Measurements from ENCODE around the gene NCKAP5.

NCKAP5 gene

DNA sequence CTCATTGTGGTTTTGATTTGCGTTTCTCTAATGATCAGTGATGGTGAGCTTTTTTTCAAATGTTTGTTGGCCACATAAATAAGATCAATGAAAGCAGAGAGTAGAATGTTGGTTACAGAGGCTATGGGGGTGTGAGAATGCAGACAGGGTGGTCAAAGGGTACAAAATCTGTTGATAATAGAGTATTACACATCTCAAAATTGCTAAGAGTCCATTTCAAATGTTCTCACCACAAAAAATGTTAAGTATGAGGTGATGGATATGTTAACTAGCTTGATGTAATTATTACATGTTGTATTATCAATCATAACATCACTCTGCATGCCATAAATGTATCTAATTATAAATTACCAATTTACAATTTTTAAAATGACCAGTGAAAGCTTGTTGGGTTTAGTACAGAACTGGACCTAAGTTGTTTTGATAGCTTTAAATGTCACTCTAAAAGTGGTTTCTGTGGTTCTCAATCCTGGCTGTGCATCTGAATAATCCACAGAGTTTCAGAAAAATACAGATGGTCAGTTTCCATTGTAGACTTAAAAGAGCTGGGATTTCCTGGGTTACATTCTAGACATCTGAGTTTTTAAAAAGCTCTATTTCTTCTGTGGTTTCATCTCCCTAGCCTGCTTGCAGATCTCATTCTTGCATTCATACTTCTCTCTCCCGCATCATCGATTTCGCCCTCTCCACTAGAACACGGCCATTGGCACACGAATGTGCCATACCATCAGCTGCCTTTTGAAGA is 612.2 kb downstream of the NCKAP5 start:
- no peaks in the 10 kb centered on the region for H3K9me3 ChIP-seq (ENCODE audit: insufficient read depth, low read depth, low read length)
- H3K4me3 ChIP-seq (ENCODE audit: low read length) = no peak overlapping the region
- no peak overlapping the region for H3K9ac ChIP-seq (ENCODE audit: low read depth, low read length)
- H3K27me3 ChIP-seq (ENCODE audit: insufficient read depth, low read length) = no peaks in the 10 kb centered on the region
- 0 out of 2 replicates have a peak, but pooled peaks cover 5% of the 10 kb centered on the region for H3K4me1 ChIP-seq (ENCODE audit: insufficient read depth, low read length)
- 97% methylated on average over 6 of the region's 6 CpGs for WGBS
- H3K27ac ChIP-seq (ENCODE audit: low read depth, low read length) = no peak overlapping the region
- H3K36me3 ChIP-seq (ENCODE audit: insufficient read depth, low read length) = no peaks in the 10 kb centered on the region

- no peak overlapping the region for H3K9ac ChIP-seq (ENCODE audit: low read depth, low read length)
- 95% methylated on average over 1 of the region's 1 CpG for WGBS
- H3K9me3 ChIP-seq (ENCODE audit: insufficient read depth, low read depth, low read length) = no peaks in the 10 kb centered on the region
- H3K36me3 ChIP-seq (ENCODE audit: insufficient read depth, low read length) = no peaks in the 10 kb centered on the region
- H3K27ac ChIP-seq (ENCODE audit: low read depth, low read length) = no peak overlapping the region
- H3K4me1 ChIP-seq (ENCODE audit: insufficient read depth, low read length) = 0 out of 2 replicates have a peak, but pooled peaks cover 5% of the 10 kb centered on the region
- H3K4me3 ChIP-seq (ENCODE audit: low read length) = no peak overlapping the region
- no peaks in the 10 kb centered on the region for H3K27me3 ChIP-seq (ENCODE audit: insufficient read depth, low read length)
Measured at GRCh38 chr2:132953771-132954170, 614.5 kb downstream of the NCKAP5 start.

- Histone ChIP-seq H3K27ac (ENCODE audit: low read depth, low read length) (no peak overlapping the region), H3K27me3 (ENCODE audit: insufficient read depth, low read length) (no peaks in the 10 kb centered on the region), H3K36me3 (ENCODE audit: insufficient read depth, low read length) (no peaks in the 10 kb centered on the region), H3K9me3 (ENCODE audit: insufficient read depth, low read depth, low read length) (no peaks in the 10 kb centered on the region), H3K9ac (ENCODE audit: low read depth, low read length) (no peak overlapping the region), H3K4me1 (ENCODE audit: insufficient read depth, low read length) (0 out of 2 replicates have a peak, but pooled peaks cover 5% of the 10 kb centered on the region), H3K4me3 (ENCODE audit: low read length) (no peak overlapping the region)
- 78% methylated on average over 7 of the region's 8 CpGs for whole genome bisulfite sequencing
Measured at GRCh38 chr2:132951008-132951714, 617.1 kb downstream of the NCKAP5 start.

GRCh38 chr2:132949108-132949507 is 619.2 kb downstream of the NCKAP5 start:
- Histone ChIP-seq H3K9me3 (ENCODE audit: insufficient read depth, low read depth, low read length) (no peaks in the 10 kb centered on the region), H3K4me1 (ENCODE audit: insufficient read depth, low read length) (0 out of 2 replicates have a peak, but pooled peaks cover 5% of the 10 kb centered on the region), H3K36me3 (ENCODE audit: insufficient read depth, low read length) (no peaks in the 10 kb centered on the region), H3K27ac (ENCODE audit: low read depth, low read length) (no peak overlapping the region), H3K4me3 (ENCODE audit: low read length) (no peak overlapping the region), H3K27me3 (ENCODE audit: insufficient read depth, low read length) (no peaks in the 10 kb centered on the region), H3K9ac (ENCODE audit: low read depth, low read length) (no peak overlapping the region)
- 88% methylated on average over 3 of the region's 3 CpGs for WGBS

DNA sequence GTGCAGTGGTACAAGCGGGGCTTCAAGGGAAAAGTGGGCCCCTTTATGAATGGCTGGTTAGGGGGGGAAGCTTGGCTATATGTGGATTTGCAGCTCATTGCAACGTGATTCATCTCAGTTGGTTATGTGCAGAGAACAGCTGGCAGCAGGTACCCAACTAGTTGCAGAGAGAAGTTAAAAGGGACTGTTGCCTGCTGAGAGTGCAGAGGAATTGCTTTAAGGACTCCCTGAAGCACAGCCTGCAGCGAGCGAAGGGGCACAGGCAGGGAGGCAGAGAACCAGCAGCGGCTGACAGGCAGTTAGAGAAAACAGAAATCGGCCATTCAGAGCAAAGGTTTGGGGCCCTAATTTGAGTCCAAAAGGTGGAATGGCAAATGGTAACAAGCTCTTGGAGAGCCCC is 620.1 kb downstream of the NCKAP5 start:
- Histone ChIP-seq H3K4me1 (ENCODE audit: insufficient read depth, low read length) (0 out of 2 replicates have a peak, but pooled peaks cover 5% of the 10 kb centered on the region), H3K9me3 (ENCODE audit: insufficient read depth, low read depth, low read length) (no peaks in the 10 kb centered on the region), H3K9ac (ENCODE audit: low read depth, low read length) (no peak overlapping the region), H3K27ac (ENCODE audit: low read depth, low read length) (no peak overlapping the region), H3K4me3 (ENCODE audit: low read length) (no peak overlapping the region), H3K27me3 (ENCODE audit: insufficient read depth, low read length) (no peaks in the 10 kb centered on the region), H3K36me3 (ENCODE audit: insufficient read depth, low read length) (no peaks in the 10 kb centered on the region)
- WGBS = 85% methylated on average over 6 of the region's 6 CpGs

DNA sequence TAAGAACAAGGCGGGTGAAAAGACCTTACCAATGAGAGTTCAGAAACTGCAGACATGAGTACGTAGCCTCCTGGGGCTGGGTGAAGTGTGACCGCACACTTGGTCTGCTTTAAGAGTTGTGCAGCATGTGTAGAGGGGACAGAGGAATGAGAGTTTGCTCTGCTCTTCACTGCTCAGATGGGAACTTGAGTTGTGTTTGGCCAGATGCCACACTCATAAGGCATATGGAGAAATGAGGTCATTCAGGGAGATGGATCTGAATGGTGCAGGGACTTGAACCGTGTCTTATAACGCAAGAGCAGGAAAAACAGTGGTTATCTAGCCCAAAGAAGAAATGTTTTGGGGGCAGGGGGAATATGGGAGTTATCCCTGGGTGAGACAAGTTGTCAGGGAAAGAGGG is 624.4 kb downstream of the NCKAP5 start:
- H3K9me3 ChIP-seq (ENCODE audit: insufficient read depth, low read depth, low read length) = no peaks in the 10 kb centered on the region
- H3K4me3 ChIP-seq (ENCODE audit: low read length) = no peak overlapping the region
- no peaks in the 10 kb centered on the region for H3K36me3 ChIP-seq (ENCODE audit: insufficient read depth, low read length)
- H3K9ac ChIP-seq (ENCODE audit: low read depth, low read length) = no peak overlapping the region
- H3K27ac ChIP-seq (ENCODE audit: low read depth, low read length) = no peak overlapping the region
- 91% methylated on average over 5 of the region's 5 CpGs for WGBS
- no peaks in the 10 kb centered on the region for H3K27me3 ChIP-seq (ENCODE audit: insufficient read depth, low read length)
- H3K4me1 ChIP-seq (ENCODE audit: insufficient read depth, low read length) = no peaks in the 10 kb centered on the region

- Histone ChIP-seq H3K4me1 (ENCODE audit: insufficient read depth, low read length) (no peaks in the 10 kb centered on the region), H3K4me3 (ENCODE audit: low read length) (no peak overlapping the region)
- 94% methylated on average over 3 of the region's 4 CpGs for WGBS
Measured at GRCh38 chr2:132941296-132942020, 626.8 kb downstream of the NCKAP5 start.

DNA sequence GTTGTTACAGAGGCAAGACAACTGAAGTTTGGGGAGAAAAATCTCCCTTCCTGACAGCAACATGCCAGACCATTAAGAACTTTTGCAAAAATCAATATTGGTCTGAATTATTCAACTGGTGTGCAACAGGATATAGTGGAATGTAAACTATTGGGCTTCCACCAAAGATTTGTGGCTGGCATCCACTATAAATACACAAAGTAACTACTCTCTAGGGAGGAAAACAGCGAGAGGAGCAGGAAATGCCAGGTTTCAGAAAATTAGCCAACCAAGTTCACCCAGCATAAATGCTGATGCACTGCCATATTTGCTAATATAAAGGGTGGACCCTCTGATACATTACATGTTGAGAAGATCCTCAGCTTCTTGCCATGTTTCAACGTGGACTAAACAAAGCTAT is 630.6 kb downstream of the NCKAP5 start:
- H3K27me3 ChIP-seq (ENCODE audit: insufficient read depth, low read length) = no peaks in the 10 kb centered on the region
- H3K9me3 ChIP-seq (ENCODE audit: insufficient read depth, low read depth, low read length) = no peaks in the 10 kb centered on the region
- H3K4me1 ChIP-seq (ENCODE audit: insufficient read depth, low read length) = no peaks in the 10 kb centered on the region
- no peak overlapping the region for H3K27ac ChIP-seq (ENCODE audit: low read depth, low read length)
- no peaks in the 10 kb centered on the region for H3K36me3 ChIP-seq (ENCODE audit: insufficient read depth, low read length)
- H3K9ac ChIP-seq (ENCODE audit: low read depth, low read length) = no peak overlapping the region
- 91% methylated on average over 2 of the region's 2 CpGs for WGBS
- H3K4me3 ChIP-seq (ENCODE audit: low read length) = no peak overlapping the region

More at GRCh38 chr2:132941296-132942020, 626.8 kb downstream of the NCKAP5 start:
- H3K27ac ChIP-seq (ENCODE audit: low read depth, low read length) = no peak overlapping the region
- no peaks in the 10 kb centered on the region for H3K9me3 ChIP-seq (ENCODE audit: insufficient read depth, low read depth, low read length)
- no peaks in the 10 kb centered on the region for H3K27me3 ChIP-seq (ENCODE audit: insufficient read depth, low read length)
- no peak overlapping the region for H3K9ac ChIP-seq (ENCODE audit: low read depth, low read length)
- H3K36me3 ChIP-seq (ENCODE audit: insufficient read depth, low read length) = no peaks in the 10 kb centered on the region

- Histone ChIP-seq H3K4me3 (ENCODE audit: low read length) (no peak overlapping the region), H3K27me3 (ENCODE audit: insufficient read depth, low read length) (no peaks in the 10 kb centered on the region), H3K9me3 (ENCODE audit: insufficient read depth, low read depth, low read length) (no peaks in the 10 kb centered on the region), H3K9ac (ENCODE audit: low read depth, low read length) (no peak overlapping the region), H3K27ac (ENCODE audit: low read depth, low read length) (no peak overlapping the region), H3K36me3 (ENCODE audit: insufficient read depth, low read length) (no peaks in the 10 kb centered on the region), H3K4me1 (ENCODE audit: insufficient read depth, low read length) (no peaks in the 10 kb centered on the region)
- 96% methylated on average over 1 of the region's 1 CpG for WGBS
Measured at GRCh38 chr2:132936791-132937190, 631.5 kb downstream of the NCKAP5 start.

DNA sequence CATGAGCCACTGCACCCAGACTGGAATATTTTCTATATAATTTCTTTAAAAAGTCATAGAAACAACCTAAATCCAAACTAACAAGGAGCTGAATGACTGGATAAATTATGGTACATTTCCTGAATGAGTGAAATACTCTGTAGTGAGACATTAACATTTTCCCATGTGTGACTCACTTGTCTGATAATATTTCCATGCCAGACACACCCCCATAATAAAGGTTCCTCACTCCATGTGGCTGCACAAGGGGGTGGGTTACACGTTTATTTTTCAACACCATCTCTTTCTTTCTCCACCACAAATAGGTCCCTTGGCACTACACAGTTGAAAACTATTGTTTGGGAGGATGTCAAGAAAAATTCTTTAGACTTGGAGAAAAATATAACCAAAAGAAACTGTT is 632.0 kb downstream of the NCKAP5 start:
- Histone ChIP-seq H3K9me3 (ENCODE audit: insufficient read depth, low read depth, low read length) (no peaks in the 10 kb centered on the region), H3K4me3 (ENCODE audit: low read length) (no peak overlapping the region), H3K27ac (ENCODE audit: low read depth, low read length) (no peak overlapping the region), H3K36me3 (ENCODE audit: insufficient read depth, low read length) (no peaks in the 10 kb centered on the region), H3K27me3 (ENCODE audit: insufficient read depth, low read length) (no peaks in the 10 kb centered on the region), H3K9ac (ENCODE audit: low read depth, low read length) (no peak overlapping the region), H3K4me1 (ENCODE audit: insufficient read depth, low read length) (no peaks in the 10 kb centered on the region)
- 88% methylated on average over 1 of the region's 1 CpG for WGBS

GRCh38 chr2:132929786-132930185 is 638.5 kb downstream of the NCKAP5 start:
- 87% methylated on average over 6 of the region's 6 CpGs for WGBS
- Histone ChIP-seq H3K9ac (ENCODE audit: low read depth, low read length) (no peak overlapping the region), H3K9me3 (ENCODE audit: insufficient read depth, low read depth, low read length) (no peaks in the 10 kb centered on the region), H3K4me3 (ENCODE audit: low read length) (no peak overlapping the region), H3K36me3 (ENCODE audit: insufficient read depth, low read length) (no peaks in the 10 kb centered on the region), H3K4me1 (ENCODE audit: insufficient read depth, low read length) (no peaks in the 10 kb centered on the region), H3K27ac (ENCODE audit: low read depth, low read length) (no peak overlapping the region), H3K27me3 (ENCODE audit: insufficient read depth, low read length) (no peaks in the 10 kb centered on the region)
